IPS-NIHi11 (cell line): ENCODE results near the gene GPR63.

Experiments
- DNase-seq: peaks from one replicate; pipeline ENCODE4 v3.0.0; 2012; ENCODE audit warnings: mixed read lengths, low spot score

Gene GPR63

DNA sequence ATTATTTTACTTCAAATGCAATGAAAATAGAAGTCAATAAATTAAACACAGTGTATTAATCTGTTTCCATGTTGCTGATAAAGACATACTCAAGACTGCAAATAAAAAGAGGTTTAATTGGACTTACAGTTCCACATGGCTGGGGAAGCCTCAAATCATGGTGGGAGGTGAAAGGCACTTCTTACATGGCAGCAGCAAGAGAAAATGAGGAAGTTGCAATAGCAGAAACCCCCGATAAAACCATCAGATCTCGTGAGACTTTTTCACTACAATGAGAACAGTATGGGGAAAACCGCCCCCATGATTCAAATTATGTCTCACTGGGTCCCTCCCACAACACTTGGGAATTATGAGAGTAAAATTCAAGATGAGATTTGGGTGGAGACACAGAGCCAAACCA, 82.2 kb downstream of the GPR63 start:
- DNase-seq, result no peak

DNA sequence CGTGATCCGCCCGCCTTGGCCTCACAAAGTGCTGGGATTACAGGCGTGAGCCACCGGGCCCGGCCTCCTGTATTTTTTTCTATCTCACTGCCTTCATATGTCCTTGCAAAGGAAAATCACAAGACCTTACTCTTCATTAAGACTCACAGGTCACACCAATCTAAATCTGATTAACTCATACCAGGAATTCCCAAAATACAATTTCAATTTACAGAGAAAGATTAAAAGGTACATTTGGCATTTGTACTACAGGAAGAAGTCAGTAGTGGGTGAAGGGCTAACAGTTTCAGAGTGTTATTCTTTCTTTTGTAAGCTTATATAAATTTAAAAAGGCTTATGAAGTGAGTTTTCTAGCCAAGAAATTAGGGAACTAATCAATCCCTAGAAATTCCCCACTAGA, 87.4 kb downstream of the GPR63 start:
- no peak for DNase-seq
